Measurements from ENCODE around the gene CEACAM18.

CEACAM18 gene

GRCh38 chr19:51524666-51525264 is 46.4 kb downstream of the CEACAM18 start:
- TF ChIP-seq FOXM1 (IDR thresholded peaks at IDR 0.05; ENCODE audit: borderline replicate concordance, low read depth) = no peak
- TF ChIP-seq ZBTB7A (IDR thresholded peaks at IDR 0.05; ENCODE audit: low read depth) = no peak
- TF ChIP-seq, protein P1, sequence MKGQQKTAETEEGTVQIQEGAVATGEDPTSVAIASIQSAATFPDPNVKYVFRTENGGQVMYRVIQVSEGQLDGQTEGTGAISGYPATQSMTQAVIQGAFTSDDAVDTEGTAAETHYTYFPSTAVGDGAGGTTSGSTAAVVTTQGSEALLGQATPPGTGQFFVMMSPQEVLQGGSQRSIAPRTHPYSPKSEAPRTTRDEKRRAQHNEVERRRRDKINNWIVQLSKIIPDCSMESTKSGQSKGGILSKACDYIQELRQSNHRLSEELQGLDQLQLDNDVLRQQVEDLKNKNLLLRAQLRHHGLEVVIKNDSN (IDR thresholded peaks at IDR 0.05) = no peak
- TF ChIP-seq TAF1 (IDR thresholded peaks at IDR 0.05; ENCODE audit: low read depth) = no peak
- TF ChIP-seq CREB1 (IDR thresholded peaks at IDR 0.05; ENCODE audit: low read depth) = no peak
- TF ChIP-seq NFIC (IDR thresholded peaks at IDR 0.05) = no peak
- no peak for TF ChIP-seq TCF12 (IDR thresholded peaks at IDR 0.05; ENCODE audit: low read depth)
- TF ChIP-seq TEAD4 (IDR thresholded peaks at IDR 0.05) = no peak
- no peak for TF ChIP-seq YY1 (IDR thresholded peaks at IDR 0.05; ENCODE audit: low read depth)
- TF ChIP-seq, protein P2, sequence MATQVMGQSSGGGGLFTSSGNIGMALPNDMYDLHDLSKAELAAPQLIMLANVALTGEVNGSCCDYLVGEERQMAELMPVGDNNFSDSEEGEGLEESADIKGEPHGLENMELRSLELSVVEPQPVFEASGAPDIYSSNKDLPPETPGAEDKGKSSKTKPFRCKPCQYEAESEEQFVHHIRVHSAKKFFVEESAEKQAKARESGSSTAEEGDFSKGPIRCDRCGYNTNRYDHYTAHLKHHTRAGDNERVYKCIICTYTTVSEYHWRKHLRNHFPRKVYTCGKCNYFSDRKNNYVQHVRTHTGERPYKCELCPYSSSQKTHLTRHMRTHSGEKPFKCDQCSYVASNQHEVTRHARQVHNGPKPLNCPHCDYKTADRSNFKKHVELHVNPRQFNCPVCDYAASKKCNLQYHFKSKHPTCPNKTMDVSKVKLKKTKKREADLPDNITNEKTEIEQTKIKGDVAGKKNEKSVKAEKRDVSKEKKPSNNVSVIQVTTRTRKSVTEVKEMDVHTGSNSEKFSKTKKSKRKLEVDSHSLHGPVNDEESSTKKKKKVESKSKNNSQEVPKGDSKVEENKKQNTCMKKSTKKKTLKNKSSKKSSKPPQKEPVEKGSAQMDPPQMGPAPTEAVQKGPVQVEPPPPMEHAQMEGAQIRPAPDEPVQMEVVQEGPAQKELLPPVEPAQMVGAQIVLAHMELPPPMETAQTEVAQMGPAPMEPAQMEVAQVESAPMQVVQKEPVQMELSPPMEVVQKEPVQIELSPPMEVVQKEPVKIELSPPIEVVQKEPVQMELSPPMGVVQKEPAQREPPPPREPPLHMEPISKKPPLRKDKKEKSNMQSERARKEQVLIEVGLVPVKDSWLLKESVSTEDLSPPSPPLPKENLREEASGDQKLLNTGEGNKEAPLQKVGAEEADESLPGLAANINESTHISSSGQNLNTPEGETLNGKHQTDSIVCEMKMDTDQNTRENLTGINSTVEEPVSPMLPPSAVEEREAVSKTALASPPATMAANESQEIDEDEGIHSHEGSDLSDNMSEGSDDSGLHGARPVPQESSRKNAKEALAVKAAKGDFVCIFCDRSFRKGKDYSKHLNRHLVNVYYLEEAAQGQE (IDR thresholded peaks at IDR 0.05; ENCODE audit: low read depth) = no peak
- no peak for TF ChIP-seq CEBPB (IDR thresholded peaks at IDR 0.05)
- TF ChIP-seq, protein P3, sequence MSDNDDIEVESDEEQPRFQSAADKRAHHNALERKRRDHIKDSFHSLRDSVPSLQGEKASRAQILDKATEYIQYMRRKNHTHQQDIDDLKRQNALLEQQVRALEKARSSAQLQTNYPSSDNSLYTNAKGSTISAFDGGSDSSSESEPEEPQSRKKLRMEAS (IDR thresholded peaks at IDR 0.05) = no peak
- no peak for TF ChIP-seq RAD21 (IDR thresholded peaks at IDR 0.05; ENCODE audit: low read depth)
- TF ChIP-seq EGR1 (IDR thresholded peaks at IDR 0.05) = no peak
- no peak for TF ChIP-seq EP300 (IDR thresholded peaks at IDR 0.05; ENCODE audit: borderline replicate concordance)

DNA sequence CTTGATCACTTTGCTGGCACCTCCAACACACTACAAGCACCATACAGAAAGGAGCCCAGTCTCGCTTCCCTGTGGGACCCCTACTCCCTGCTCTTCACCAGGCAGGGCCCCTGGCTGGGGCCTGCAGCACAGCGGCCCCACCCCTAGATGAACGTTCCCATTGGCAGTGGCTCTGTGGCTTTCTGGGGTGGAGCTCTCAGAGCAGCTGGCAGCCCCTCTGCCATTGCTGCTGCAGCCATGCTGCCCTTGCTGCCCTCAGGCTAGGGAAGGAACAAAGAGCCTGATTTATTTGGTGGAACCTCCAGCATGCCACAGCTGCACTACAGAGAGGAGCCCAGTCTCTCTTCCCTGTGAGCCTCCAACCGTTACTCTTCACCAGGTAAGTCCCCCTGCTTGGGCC is 47.3 kb downstream of the CEACAM18 start:
- no peak for TF ChIP-seq TAF1 (IDR thresholded peaks at IDR 0.05; ENCODE audit: low read depth)
- no peak for TF ChIP-seq RAD21 (IDR thresholded peaks at IDR 0.05; ENCODE audit: low read depth)
- no peak for TF ChIP-seq EGR1 (IDR thresholded peaks at IDR 0.05)
- TF ChIP-seq CEBPB (IDR thresholded peaks at IDR 0.05) = no peak
- TF ChIP-seq NFIC (IDR thresholded peaks at IDR 0.05) = no peak
- TF ChIP-seq TEAD4 (IDR thresholded peaks at IDR 0.05) = no peak
- TF ChIP-seq ZBTB7A (IDR thresholded peaks at IDR 0.05; ENCODE audit: low read depth) = no peak
- TF ChIP-seq, protein P1 (IDR thresholded peaks at IDR 0.05) = no peak
- TF ChIP-seq, protein P2 (IDR thresholded peaks at IDR 0.05; ENCODE audit: low read depth) = no peak
- TF ChIP-seq EP300 (IDR thresholded peaks at IDR 0.05; ENCODE audit: borderline replicate concordance) = no peak
- no peak for TF ChIP-seq TCF12 (IDR thresholded peaks at IDR 0.05; ENCODE audit: low read depth)
- TF ChIP-seq, protein P3 (IDR thresholded peaks at IDR 0.05) = no peak
- TF ChIP-seq CREB1 (IDR thresholded peaks at IDR 0.05; ENCODE audit: low read depth) = no peak
- no peak for TF ChIP-seq YY1 (IDR thresholded peaks at IDR 0.05; ENCODE audit: low read depth)
- TF ChIP-seq FOXM1 (IDR thresholded peaks at IDR 0.05; ENCODE audit: borderline replicate concordance, low read depth) = no peak

- TF ChIP-seq TAF1 (IDR thresholded peaks at IDR 0.05; ENCODE audit: low read depth) (no peak), YY1 (IDR thresholded peaks at IDR 0.05; ENCODE audit: low read depth) (no peak), TCF12 (IDR thresholded peaks at IDR 0.05; ENCODE audit: low read depth) (no peak), CEBPB (IDR thresholded peaks at IDR 0.05) (no peak), ZBTB7A (IDR thresholded peaks at IDR 0.05; ENCODE audit: low read depth) (no peak), EGR1 (IDR thresholded peaks at IDR 0.05) (no peak), NFIC (IDR thresholded peaks at IDR 0.05) (no peak), TEAD4 (IDR thresholded peaks at IDR 0.05) (no peak)
- TF ChIP-seq, protein P3 (IDR thresholded peaks at IDR 0.05) = no peak
- TF ChIP-seq, protein P2 (IDR thresholded peaks at IDR 0.05; ENCODE audit: low read depth) = no peak
- TF ChIP-seq, protein P1 (IDR thresholded peaks at IDR 0.05) = no peak
Measured at GRCh38 chr19:51529301-51529700, 51.0 kb downstream of the CEACAM18 start.

Measured in Ishikawa (cell line).